SU-DHL-6 (cell line): ENCODE measurements around the gene DCAF10.
A peak's percentile ranks its signal among the peaks of the same experiment; 100 is the strongest.
"Not testable (repeated sequence)": the region's sequence is repeated elsewhere in the genome, so short reads cannot be mapped to it uniquely, and the experiment has no call there.

Experiments used
- H2AFZ ChIP-seq: fragments of 200-600 bp; sonication (generic); 2 replicates; pipeline ENCODE4 v1.6.1; 2014; ENCODE audit warnings: low read depth, mild to moderate bottlenecking, moderate library complexity, mixed read lengths, antibody characterized with exemption, low read length; ENCODE audit not compliant: severe bottlenecking
- H3F3A ChIP-seq: fragments of 200-600 bp; shearing (Covaris generic); 2 replicates; pipeline ENCODE4 v1.6.0; 2016; ENCODE audit warnings: antibody characterized with exemption, mild to moderate bottlenecking; ENCODE audit not compliant: insufficient read depth
- H3K27ac ChIP-seq: fragments of 200-600 bp; sonication (generic); 2 replicates; pipeline ENCODE4 v1.5.1; 2016; ENCODE audit warnings: low read depth, mild to moderate bottlenecking, low read length, moderate library complexity, mixed read lengths
- H3K27me3 ChIP-seq: fragments of 200-600 bp; sonication (generic), shearing (Covaris generic); 2 replicates; pipeline ENCODE4 v1.6.0; 2014; ENCODE audit warnings: mild to moderate bottlenecking, low read length
- H3K36me3 ChIP-seq: fragments of 200-600 bp; sonication (generic); 2 replicates; pipeline ENCODE4 v1.6.1; 2014; ENCODE audit warnings: mild to moderate bottlenecking, low read length, mixed read lengths
- H3K4me2 ChIP-seq: fragments of 300-600, 200-600 bp; shearing (Covaris generic), sonication (generic); 2 replicates; pipeline ENCODE4 v1.6.0; 2014; ENCODE audit warnings: low read length, low read depth, mild to moderate bottlenecking; ENCODE audit not compliant: poor library complexity, severe bottlenecking
- H3K4me3 ChIP-seq: fragments of 200-600 bp; sonication (generic); 2 replicates; pipeline ENCODE4 v1.5.1; 2014; ENCODE audit warnings: antibody characterized with exemption, low read length, mild to moderate bottlenecking, mixed read lengths; ENCODE audit not compliant: insufficient read depth, poor library complexity, severe bottlenecking
- H3K79me2 ChIP-seq: fragments of 200-600 bp; sonication (generic); 2 replicates; pipeline ENCODE4 v1.6.1; 2014; ENCODE audit warnings: mild to moderate bottlenecking, low read length, moderate library complexity; ENCODE audit not compliant: insufficient read depth
- H3K9ac ChIP-seq: fragments of 200-600 bp; sonication (generic); 2 replicates; pipeline ENCODE4 v1.7.0; 2014; ENCODE audit warnings: mild to moderate bottlenecking, low read length
- H3K9me2 ChIP-seq: fragments of 200-600 bp; sonication (generic); replicated peaks from 2 replicates; pipeline ENCODE4 v1.6.1; 2014; ENCODE audit warnings: low read length; ENCODE audit not compliant: insufficient read depth
- H3K9me3 ChIP-seq: fragments of 200-600 bp; sonication (generic); 2 replicates; pipeline ENCODE4 v1.6.1; 2014; ENCODE audit warnings: low read length, mixed read lengths; ENCODE audit not compliant: insufficient read depth
- H4K20me1 ChIP-seq: fragments of 200-600 bp; sonication (generic); 2 replicates; pipeline ENCODE4 v1.6.1; 2014; ENCODE audit warnings: low read depth, mild to moderate bottlenecking, antibody characterized with exemption, low read length, moderate library complexity, mixed read lengths
- CTCF ChIP-seq: fragments of 200-600 bp; sonication (generic); IDR thresholded peaks from one replicate; pipeline ENCODE4 v1.5.1; 2017; ENCODE audit warnings: antibody characterized with exemption, mild to moderate bottlenecking, low read length, moderate library complexity; ENCODE audit not compliant: insufficient read depth, poor library complexity, severe bottlenecking
- EZH2phosphoT487 ChIP-seq: fragments of 200-600 bp; sonication (generic), shearing (Covaris generic); conservative IDR thresholded peaks from 2 replicates; pipeline ENCODE4 v1.6.1; 2018; ENCODE audit warnings: mild to moderate bottlenecking, antibody characterized with exemption, low read length, moderate library complexity, mixed read lengths

Gene DCAF10

DNA sequence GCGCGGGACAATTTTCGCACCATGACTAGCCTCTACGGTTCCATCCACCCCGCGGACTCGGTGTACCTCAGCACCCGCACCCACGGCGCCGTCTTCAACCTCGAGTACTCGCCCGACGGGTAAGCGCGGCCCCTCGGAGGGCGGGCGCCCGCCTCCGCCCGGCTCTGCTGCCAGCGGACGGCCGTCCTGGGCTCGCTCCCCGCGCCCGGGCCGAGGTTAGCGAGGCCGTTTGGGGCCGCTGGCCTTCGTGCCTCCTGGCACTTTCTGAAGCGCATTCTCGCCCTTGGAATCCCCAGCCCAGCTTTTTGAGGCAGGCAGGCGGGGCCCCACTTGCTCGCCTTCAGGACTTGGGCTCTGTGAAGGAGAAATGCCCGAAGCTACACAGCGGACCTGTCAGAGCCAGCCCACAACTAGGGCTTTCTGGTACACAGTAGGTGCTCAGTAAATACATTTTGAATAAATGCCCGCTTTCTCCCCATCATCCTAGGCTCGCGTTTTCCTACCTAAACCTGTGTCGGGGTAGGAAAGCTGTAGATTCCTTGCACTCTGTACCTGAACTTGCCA is 772 bp downstream of the DCAF10 start:
- Histone ChIP-seq H3K4me2 (peak overlapping the region; percentile 87), H2AFZ (peak overlapping the region; percentile 72), H3K9ac (peak overlapping the region; percentile 96), H3F3A (peaks cover 5% of the 10 kb centered on the region; the same call in 1 of the 2 replicates), H3K27me3 (no peaks in the 10 kb centered on the region), H3K36me3 (no peaks in the 10 kb centered on the region), H3K9me3 (no peaks in the 10 kb centered on the region), H4K20me1 (peaks cover 5% of the 10 kb centered on the region; the same call in 1 of the 2 replicates), H3K27ac (peak overlapping the region; percentile 79), H3K4me3 (peak overlapping the region; percentile 66), H3K79me2 (peaks cover 55% of the 10 kb centered on the region), H3K9me2 (no peaks in the 10 kb centered on the region)
- no peak for TF ChIP-seq EZH2phosphoT487
- no peak for TF ChIP-seq CTCF

DNA sequence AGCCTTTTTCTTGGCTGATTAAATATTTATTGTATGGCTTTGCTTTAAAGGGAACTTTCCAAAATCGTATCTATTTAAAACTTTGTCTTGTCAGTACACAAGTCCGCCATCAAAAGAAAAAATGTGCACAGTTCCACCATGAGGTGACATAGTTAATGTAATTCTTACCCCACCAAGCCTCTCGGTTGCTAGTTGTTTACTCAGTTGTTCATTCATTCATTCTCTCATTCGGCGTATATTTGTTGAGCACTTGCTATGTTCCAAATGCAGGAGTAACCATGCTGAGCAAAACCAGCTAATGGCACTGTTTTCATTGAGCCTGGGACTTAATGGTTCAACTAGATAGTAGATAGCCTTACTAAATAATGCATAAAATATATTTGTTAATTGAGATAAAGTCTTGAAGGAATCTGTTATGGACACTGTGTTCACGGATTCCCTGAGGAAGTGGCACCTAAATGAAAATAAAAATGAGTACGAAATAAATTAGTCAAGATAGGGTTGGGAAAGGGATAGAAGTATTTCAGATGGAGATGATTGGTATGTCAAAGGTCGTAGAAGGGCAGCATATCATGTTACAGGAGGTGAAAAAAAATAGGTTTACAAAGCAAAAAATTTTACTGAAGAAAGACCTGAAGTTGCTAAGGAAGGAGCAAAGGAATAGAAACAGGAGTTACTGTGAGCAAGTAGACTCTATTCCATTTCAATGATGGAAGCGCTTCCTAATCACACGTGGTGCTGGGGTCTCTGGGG is 1.5 kb downstream of the DCAF10 start:
- H2AFZ ChIP-seq: no peak overlapping the region
- TF ChIP-seq CTCF: no peak
- H3K4me3 ChIP-seq: peak overlapping the region; percentile 66
- H3K9me2 ChIP-seq: no peaks in the 10 kb centered on the region
- H3K36me3 ChIP-seq: no peaks in the 10 kb centered on the region
- H3K4me2 ChIP-seq: peak overlapping the region; percentile 87
- peaks cover 5% of the 10 kb centered on the region; the same call in 1 of the 2 replicates for H4K20me1 ChIP-seq
- H3K9me3 ChIP-seq: no peaks in the 10 kb centered on the region
- no peak overlapping the region for H3K27ac ChIP-seq
- peaks cover 5% of the 10 kb centered on the region; the same call in 1 of the 2 replicates for H3F3A ChIP-seq
- H3K79me2 ChIP-seq: peaks cover 63% of the 10 kb centered on the region
- peak overlapping the region; percentile 96 for H3K9ac ChIP-seq
- no peaks in the 10 kb centered on the region for H3K27me3 ChIP-seq

DNA sequence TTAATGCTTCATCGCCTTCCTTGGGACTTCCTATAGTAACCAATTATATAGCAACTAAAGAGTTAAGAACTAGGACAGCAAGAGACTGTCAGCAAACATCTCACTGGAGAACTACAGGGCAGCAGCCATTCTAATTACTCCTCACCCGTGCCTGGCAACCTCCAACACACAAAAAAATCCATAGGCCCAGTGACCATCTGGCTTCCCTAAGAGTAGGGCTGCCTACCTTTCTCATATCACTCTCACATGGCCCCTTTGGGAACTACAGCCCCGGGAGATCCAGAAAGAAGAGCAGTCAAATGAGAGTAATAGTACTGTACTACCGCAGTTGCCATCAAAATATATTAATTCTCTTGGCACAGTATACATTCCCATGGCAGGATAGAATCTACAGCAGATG is 5.7 kb downstream of the DCAF10 start:
- Histone ChIP-seq H2AFZ (no peak overlapping the region), H3K36me3 (no peaks in the 10 kb centered on the region; the same call in 1 of the 2 replicates), H4K20me1 (peaks cover 5% of the 10 kb centered on the region; the same call in 1 of the 2 replicates), H3K4me2 (no peak overlapping the region), H3K27me3 (no peaks in the 10 kb centered on the region), H3K4me3 (no peak overlapping the region), H3K27ac (no peak overlapping the region), H3F3A (peaks cover 9% of the 10 kb centered on the region; the same call in 1 of the 2 replicates), H3K9me3 (no peaks in the 10 kb centered on the region), H3K9ac (no peak overlapping the region), H3K9me2 (no peaks in the 10 kb centered on the region), H3K79me2 (peaks cover 77% of the 10 kb centered on the region)
- no peak for TF ChIP-seq CTCF
- no peak for TF ChIP-seq EZH2phosphoT487

DNA sequence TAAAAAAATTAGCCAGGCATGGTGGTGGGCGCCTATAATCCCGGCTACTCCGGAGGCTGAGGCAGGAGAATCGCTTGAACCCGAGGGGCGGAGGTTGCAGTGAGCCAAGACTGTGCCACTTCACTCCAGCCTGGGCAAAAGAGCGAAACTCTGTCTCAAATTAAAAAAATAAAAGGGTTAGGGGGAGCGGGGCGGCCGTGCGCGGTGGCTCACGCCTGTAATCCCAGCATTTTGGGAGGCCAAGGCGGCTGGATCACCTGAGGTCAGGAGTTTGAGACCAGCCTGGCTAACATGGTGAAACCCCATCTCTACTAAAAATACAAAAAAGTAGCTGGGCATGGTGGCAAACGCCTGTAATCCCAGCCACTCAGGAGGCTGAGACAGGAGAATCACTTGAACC is 9.1 kb downstream of the DCAF10 start:
- not testable (repeated sequence) for H3K9me2 ChIP-seq, H3K4me3 ChIP-seq, H3K9ac ChIP-seq, H3K36me3 ChIP-seq, H3F3A ChIP-seq, H3K9me3 ChIP-seq, H3K4me2 ChIP-seq, H3K27ac ChIP-seq, H2AFZ ChIP-seq, H4K20me1 ChIP-seq, H3K27me3 ChIP-seq
- H3K79me2 ChIP-seq: peaks cover 52% of the 10 kb centered on the region
